SJSA1 (cell line): Measurements from ENCODE around the gene CHRNA9. TPM values are rescaled to one million over a fixed set of nuclear protein-coding genes. Genes with fewer than 3 reads are reported as not detected.
"Not testable (repeated sequence)": the region's sequence is repeated elsewhere in the genome, so short reads cannot be mapped to it uniquely, and the experiment has no call there.

ENCODE experiments used
- DNase-seq, 2 experiments: peaks; one replicate each; pipeline ENCODE4 v3.0.0-alpha.2; 2015 to 2020; ENCODE audit warnings: low spot score in 2 of 2, low read depth in 1 of 2
- H3K27ac ChIP-seq: fragments of 250-450 bp; sonication (Bioruptor Pico); 2 replicates; pipeline ENCODE4 v1.5.1; 2020; ENCODE audit warnings: mild to moderate bottlenecking, moderate library complexity
- H3K27me3 ChIP-seq: fragments of 250-450 bp; sonication (Bioruptor Pico); replicated peaks from 2 replicates; pipeline ENCODE4 v1.5.1; 2020; ENCODE audit warnings: mild to moderate bottlenecking, moderate library complexity
- H3K36me3 ChIP-seq: fragments of 250-450 bp; sonication (Bioruptor Pico); 2 replicates; pipeline ENCODE4 v1.5.1; 2020; ENCODE audit warnings: mild to moderate bottlenecking
- H3K4me1 ChIP-seq: fragments of 250-450 bp; sonication (Bioruptor Pico); replicated peaks from 2 replicates; pipeline ENCODE4 v1.6.1; 2021; ENCODE audit warnings: mild to moderate bottlenecking
- H3K4me3 ChIP-seq: fragments of 250-450 bp; sonication (Bioruptor Pico); 2 replicates; pipeline ENCODE4 v1.5.1; 2020; ENCODE audit warnings: mild to moderate bottlenecking
- H3K9me3 ChIP-seq: fragments of 250-450 bp; sonication (Bioruptor Pico); replicated peaks from 2 replicates; pipeline ENCODE4 v1.5.1; 2020; ENCODE audit warnings: mild to moderate bottlenecking
- total RNA-seq: library from RNA; depleted of rRNA; stranded (reverse); fragments of >200 nt; shearing (Covaris generic); gene quantifications from 2 replicates; pipeline ENCODE4 v1.2.3, GENCODE V29; 2014; rRNA removed

CHRNA9 gene
- not detected in 2 replicates for total RNA-seq

GRCh38 chr4:40334591-40335524 lies at the start of gene CHRNA9:
TSS of gene CHRNA9 (plus strand) at chr4:40335333. CDS start at chr4:40335468, 135 bp downstream.
- Histone ChIP-seq H3K27ac (no peak within 1 kb of the TSS), H3K9me3 (no peaks in the 10 kb centered on the region), H3K36me3 (no peaks in the 10 kb centered on the region), H3K4me3 (no peak within 1 kb of the TSS), H3K27me3 (no peaks in the 10 kb centered on the region), H3K4me1 (no peaks in the 10 kb centered on the region)
- no peak for DNase-seq

DNA sequence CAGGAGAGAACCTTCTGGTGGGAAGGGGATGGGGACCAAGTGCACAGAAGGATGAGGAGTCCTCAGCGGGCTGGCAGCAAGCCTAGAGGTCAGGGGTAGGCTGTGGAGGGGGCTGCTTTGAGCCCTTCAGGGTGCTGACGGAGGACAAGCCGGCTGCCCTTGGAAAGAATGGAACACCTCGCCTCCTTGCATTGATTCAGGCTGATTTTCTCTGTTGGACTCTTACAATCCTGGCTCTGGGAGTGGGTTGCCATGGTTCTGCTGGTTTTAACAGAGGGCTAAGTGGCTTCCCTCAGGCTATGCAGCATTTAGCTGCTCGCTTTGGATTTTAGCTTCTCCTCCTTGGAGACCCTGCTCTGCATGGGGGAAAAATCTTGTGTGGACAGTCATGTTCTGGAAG lies 49.4 kb upstream of the CHRNA9 start:
- peaks cover 7% of the 10 kb centered on the region for H3K4me1 ChIP-seq
- no peaks in the 10 kb centered on the region for H3K36me3 ChIP-seq

GRCh38 chr4:40288566-40288965 lies 46.6 kb upstream of the CHRNA9 start:
- Histone ChIP-seq H3K9me3 (no peaks in the 10 kb centered on the region), H3K27ac (no peak overlapping the region), H3K4me3 (no peak overlapping the region), H3K4me1 (peaks cover 6% of the 10 kb centered on the region), H3K36me3 (no peaks in the 10 kb centered on the region), H3K27me3 (no peaks in the 10 kb centered on the region)
- DNase-seq, result no peak

More for the DNA sequence above, 49.4 kb upstream of the CHRNA9 start:
- Histone ChIP-seq H3K27ac (no peak overlapping the region), H3K27me3 (no peaks in the 10 kb centered on the region), H3K4me3 (no peak overlapping the region), H3K9me3 (no peaks in the 10 kb centered on the region)
- no peak for DNase-seq

DNA sequence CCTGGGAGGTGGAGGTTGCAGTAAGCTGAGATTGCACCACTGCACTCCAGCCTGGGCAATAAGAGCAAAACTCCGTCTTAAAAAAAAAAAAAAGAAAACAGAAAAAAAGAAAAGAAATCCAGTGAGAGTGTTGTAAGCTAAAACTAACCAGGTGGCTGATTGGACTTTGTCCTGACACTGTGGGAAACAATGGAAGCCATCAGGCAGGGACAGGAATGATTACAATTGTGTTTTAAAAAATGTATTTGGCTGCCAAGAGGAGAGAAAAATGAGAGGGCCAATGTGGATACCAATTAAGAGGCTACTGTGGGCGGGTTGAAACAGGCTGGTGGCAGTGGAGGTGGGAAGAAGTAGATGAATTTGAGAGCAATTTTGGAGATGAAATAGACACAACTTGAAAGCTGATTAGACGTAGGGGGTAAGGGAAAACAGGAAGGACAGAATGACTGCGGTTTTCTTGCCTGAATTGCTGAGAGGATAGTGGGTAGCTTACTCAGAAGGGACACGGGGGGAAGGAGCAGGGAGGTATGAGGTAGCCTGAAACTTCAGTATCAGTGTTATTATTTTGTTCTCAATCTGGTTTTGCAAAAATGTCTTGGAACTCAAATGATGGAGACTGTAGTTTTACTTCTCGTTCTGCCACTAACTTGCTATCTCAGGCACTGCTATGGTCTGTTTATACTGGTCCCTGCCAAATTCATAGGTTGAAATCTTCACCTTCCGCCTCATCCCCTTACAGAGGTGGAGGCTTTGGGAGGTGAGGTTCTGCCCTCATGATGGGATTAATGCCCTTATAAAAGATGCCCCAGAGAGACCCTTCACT lies 45.6 kb upstream of the CHRNA9 start:
- H3K9me3 ChIP-seq, result no peaks in the 10 kb centered on the region
- no peak for DNase-seq
- no peaks in the 10 kb centered on the region for H3K27me3 ChIP-seq
- H3K36me3 ChIP-seq, result no peaks in the 10 kb centered on the region
- H3K27ac ChIP-seq, result no peak overlapping the region
- H3K4me1 ChIP-seq, result no peaks in the 10 kb centered on the region
- no peak overlapping the region for H3K4me3 ChIP-seq

- H3K36me3 ChIP-seq, H3K9me3 ChIP-seq, H3K27me3 ChIP-seq, DNase-seq, H3K27ac ChIP-seq, H3K4me1 ChIP-seq, H3K4me3 ChIP-seq: not testable (repeated sequence)
Observed at GRCh38 chr4:40290611-40291186, 44.4 kb upstream of the CHRNA9 start.

GRCh38 chr4:40292313-40292759 lies 42.8 kb upstream of the CHRNA9 start:
- no peaks in the 10 kb centered on the region for H3K9me3 ChIP-seq
- no peak overlapping the region for H3K4me3 ChIP-seq
- no peaks in the 10 kb centered on the region for H3K4me1 ChIP-seq
- H3K27ac ChIP-seq, result no peak overlapping the region
- no peak for DNase-seq
- no peaks in the 10 kb centered on the region for H3K36me3 ChIP-seq
- H3K27me3 ChIP-seq, result no peaks in the 10 kb centered on the region

DNA sequence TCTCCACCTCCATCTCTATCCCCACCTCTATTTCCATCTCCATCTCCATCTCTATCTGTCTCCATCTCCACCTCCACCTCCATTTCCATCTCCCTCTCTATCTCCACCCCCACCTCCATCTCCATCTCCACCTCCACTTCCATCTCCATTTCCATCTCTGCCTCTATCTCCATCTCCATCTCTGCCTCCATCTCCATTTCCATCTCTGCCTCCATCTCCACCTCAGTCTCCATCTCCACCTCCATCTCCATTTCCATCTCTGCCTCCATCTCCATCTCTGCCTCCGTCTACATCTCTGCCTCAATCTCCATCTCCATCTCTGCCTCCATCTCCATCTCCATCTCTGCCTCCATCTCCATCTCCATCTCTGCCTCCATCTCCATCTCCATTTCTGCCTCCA lies 40.8 kb upstream of the CHRNA9 start:
- H3K27me3 ChIP-seq, result no peaks in the 10 kb centered on the region
- no peak overlapping the region for H3K4me3 ChIP-seq
- DNase-seq, result no peak
- H3K36me3 ChIP-seq, result no peaks in the 10 kb centered on the region
- H3K4me1 ChIP-seq, result no peaks in the 10 kb centered on the region
- no peaks in the 10 kb centered on the region for H3K9me3 ChIP-seq
- no peak overlapping the region for H3K27ac ChIP-seq

DNA sequence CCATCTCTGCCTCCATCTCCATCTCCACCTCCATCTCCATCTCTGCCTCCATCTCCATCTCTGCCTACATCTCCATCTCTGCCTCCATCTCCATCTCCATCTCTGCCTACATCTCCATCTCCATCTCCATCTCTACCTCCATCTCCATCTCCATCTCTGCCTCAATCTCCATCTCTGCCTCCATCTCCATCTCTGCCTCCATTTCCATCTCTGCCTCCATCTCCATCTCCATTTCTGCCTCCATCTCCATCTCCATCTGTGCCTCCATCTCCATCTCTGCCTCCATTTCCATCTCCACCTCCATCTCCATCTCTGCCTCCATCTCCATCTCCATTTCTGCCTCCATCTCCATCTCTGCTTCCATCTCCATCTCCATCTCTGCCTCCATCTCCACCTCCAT lies 40.1 kb upstream of the CHRNA9 start:
- not testable (repeated sequence) for H3K9me3 ChIP-seq, H3K27ac ChIP-seq

DNA sequence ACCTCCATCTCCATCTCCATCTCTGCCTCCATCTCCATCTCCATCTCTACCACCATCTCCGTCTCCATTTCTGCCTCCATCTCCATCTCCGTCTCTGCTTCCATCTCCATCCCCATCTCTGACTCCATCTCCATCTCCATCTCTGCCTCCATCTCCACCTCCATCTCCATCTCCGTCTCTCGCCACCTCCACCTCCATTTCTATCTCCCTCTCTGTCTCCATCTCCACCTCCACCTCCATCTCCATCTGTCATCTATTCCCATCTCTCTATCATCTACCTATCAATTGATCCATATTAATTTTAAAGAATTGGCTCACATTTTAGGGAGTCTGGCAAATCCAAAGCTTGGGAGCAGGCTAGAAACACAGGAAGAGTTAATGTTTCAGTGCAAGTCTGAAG lies 39.6 kb upstream of the CHRNA9 start:
- no peaks in the 10 kb centered on the region for H3K4me1 ChIP-seq
- no peaks in the 10 kb centered on the region for H3K36me3 ChIP-seq
- no peaks in the 10 kb centered on the region for H3K27me3 ChIP-seq
- no peak overlapping the region for H3K4me3 ChIP-seq
- no peaks in the 10 kb centered on the region for H3K9me3 ChIP-seq
- H3K27ac ChIP-seq, result no peak overlapping the region
- DNase-seq, result no peak

More for the DNA sequence above, 40.1 kb upstream of the CHRNA9 start:
- not testable (repeated sequence) for H3K27me3 ChIP-seq, DNase-seq, H3K4me1 ChIP-seq, H3K36me3 ChIP-seq, H3K4me3 ChIP-seq

GRCh38 chr4:40299126-40299525 lies 36.0 kb upstream of the CHRNA9 start:
- no peak for DNase-seq
- no peaks in the 10 kb centered on the region for H3K27me3 ChIP-seq
- H3K36me3 ChIP-seq, result no peaks in the 10 kb centered on the region
- no peaks in the 10 kb centered on the region for H3K4me1 ChIP-seq
- H3K27ac ChIP-seq, result no peak overlapping the region
- no peak overlapping the region for H3K4me3 ChIP-seq
- H3K9me3 ChIP-seq, result no peaks in the 10 kb centered on the region

DNA sequence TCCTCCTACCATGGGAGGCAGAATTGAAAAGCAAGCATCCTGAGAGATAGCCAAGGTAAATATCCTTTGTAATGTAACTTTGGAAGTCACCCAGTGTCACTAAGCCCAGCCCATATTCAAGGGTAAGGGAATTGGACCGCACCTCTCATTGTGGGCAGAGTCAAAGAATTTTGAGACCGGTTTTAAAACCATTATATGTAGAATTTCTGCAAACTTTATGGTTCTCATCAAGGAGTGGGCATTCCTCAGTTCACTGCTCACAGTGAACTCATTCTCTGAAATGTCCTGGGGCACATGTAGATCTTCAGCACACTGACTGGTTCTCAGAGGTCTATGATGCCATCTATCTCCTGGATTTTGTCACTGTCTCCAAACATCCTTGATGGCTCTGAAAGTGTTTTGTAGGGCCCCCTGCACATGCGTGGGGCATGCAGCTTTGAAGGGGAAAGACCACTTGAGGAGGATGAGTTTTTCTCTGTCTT lies 35.3 kb upstream of the CHRNA9 start:
- no peaks in the 10 kb centered on the region for H3K36me3 ChIP-seq
- no peaks in the 10 kb centered on the region for H3K4me1 ChIP-seq
- DNase-seq, result no peak
- no peaks in the 10 kb centered on the region for H3K27me3 ChIP-seq
- H3K9me3 ChIP-seq, result no peaks in the 10 kb centered on the region
- no peak overlapping the region for H3K4me3 ChIP-seq
- no peak overlapping the region for H3K27ac ChIP-seq

GRCh38 chr4:40300371-40301162 lies 34.6 kb upstream of the CHRNA9 start:
- H3K27ac ChIP-seq, result no peak overlapping the region
- no peak for DNase-seq
- no peaks in the 10 kb centered on the region for H3K9me3 ChIP-seq
- no peaks in the 10 kb centered on the region for H3K36me3 ChIP-seq
- H3K4me1 ChIP-seq, result no peaks in the 10 kb centered on the region
- no peak overlapping the region for H3K4me3 ChIP-seq
- H3K27me3 ChIP-seq, result no peaks in the 10 kb centered on the region

DNA sequence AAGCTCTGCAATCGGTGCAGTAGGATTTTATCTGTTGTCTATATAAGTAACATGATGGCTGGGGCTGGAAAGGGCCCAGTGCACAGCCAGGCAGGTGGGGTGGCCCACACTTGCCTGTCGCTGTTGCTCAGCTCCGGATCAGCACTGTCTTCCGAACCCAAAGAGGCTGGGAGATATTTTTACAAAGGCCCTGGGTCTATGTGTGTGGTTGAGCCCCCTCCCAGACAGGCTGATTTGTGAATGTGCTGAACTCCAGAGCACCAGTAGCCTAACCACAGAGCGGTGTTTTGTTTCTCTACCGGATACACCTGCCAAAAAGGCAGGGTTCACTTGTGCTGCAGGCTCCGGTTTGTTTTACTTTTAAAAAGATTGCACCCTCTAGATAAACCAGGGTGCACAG lies 33.5 kb upstream of the CHRNA9 start:
- Histone ChIP-seq H3K36me3 (no peaks in the 10 kb centered on the region), H3K4me1 (no peaks in the 10 kb centered on the region), H3K9me3 (no peaks in the 10 kb centered on the region), H3K27me3 (no peaks in the 10 kb centered on the region), H3K27ac (no peak overlapping the region), H3K4me3 (no peak overlapping the region)
- DNase-seq, result no peak
